Body of pancreas (tissue), 4 donors: ENCODE data around the gene IRF2BP1.

Experiments used
- CTCF ChIP-seq, 7 experiments: fragments of 450-650 bp in 4 of 7; fragments of 200-600 bp in 3 of 7; sonication (generic) in 3 of 7; IDR thresholded peaks; one replicate each; pipeline ENCODE4 v1.5.1; 2016 to 2019; ENCODE audit warnings: antibody characterized with exemption in 7 of 7
- POLR2A ChIP-seq, 3 donors: fragments of 450-650 bp; IDR thresholded peaks; one replicate each; pipeline ENCODE4 v1.6.1; 2016; ENCODE audit warnings: antibody characterized with exemption in 3 of 3, mild to moderate bottlenecking in 2 of 3

- TF ChIP-seq CTCF (IDR thresholded peaks at IDR 0.05) (peak in 1 of 7 experiments; percentile 6), POLR2A (IDR thresholded peaks at IDR 0.05) (no peak)
These were observed 37.0 kb downstream of the IRF2BP1 start for GRCh38 chr19:45848922-45849321.
